GM12878 (cell line): ENCODE measurements around the gene WNT7A. TPM values are rescaled to one million over a fixed set of nuclear protein-coding genes. Genes with fewer than 3 reads are reported as not detected.

Source experiments
- ATAC-seq: fragments of 200-7000 bp; cut with Tn5 transposase; 3 replicates; pipeline ENCODE4 v1.9.1; 2020; ENCODE audit warnings: mild to moderate bottlenecking, moderate library complexity
- BruUV-seq: library from RNA; stranded (reverse); fragments of 400-500 nt; replicated peaks from 2 replicates; lab custom pipeline; 2021; lab: Mats Ljungman, UMichigan
- CTCF ChIA-PET: fragments of 300-600 bp; sonication (Branson Sonifier 250); formaldehyde crosslinking; extraction: SDS; loops from one replicate; lab custom pipeline; 2021; ENCODE audit warnings: inconsistent platforms; lab: Yijun Ruan, JAX
- POLR2A ChIA-PET: fragments of 350-600 bp; formaldehyde crosslinking; extraction: SDS; loops from one replicate; lab custom pipeline; 2021; ENCODE audit warnings: inconsistent platforms; lab: Charles Lee
- RAD21 ChIA-PET: fragments of 300-600 bp; sonication (Branson Sonifier 250); formaldehyde crosslinking; loops from one replicate; lab custom pipeline; 2023; ENCODE audit warnings: antibody characterized with exemption; ENCODE audit not compliant: unreplicated experiment; lab: Charles Lee
- SMC1A ChIA-PET: fragments of 300-600 bp; sonication (Branson Sonifier 250); formaldehyde crosslinking; loops from one replicate; lab custom pipeline; 2023; ENCODE audit not compliant: unreplicated experiment, uncharacterized antibody; lab: Charles Lee
- DNase-seq: peaks from one replicate; pipeline ENCODE4 v3.0.0-alpha.2; 2011; ENCODE audit warnings: low read depth, low spot score
- FAIRE-seq: peaks from 3 replicates; lab custom pipeline; 2011; peaks lifted over from hg19 to GRCh38; lab: Jason Lieb, UNC
- H2AFZ ChIP-seq: 2 replicates; pipeline ENCODE4 v1.6.0; 2011; ENCODE audit warnings: low read depth, low read length, control low read depth; ENCODE audit not compliant: control insufficient read depth
- H3K27ac ChIP-seq: 2 replicates; pipeline ENCODE4 v1.5.1; 2011; ENCODE audit warnings: control low read depth; ENCODE audit not compliant: control insufficient read depth, insufficient read depth
- H3K27me3 ChIP-seq, 2 experiments: replicated peaks in 1 of 2; 2 replicates each; pipeline versions ENCODE4 v1.6.0 to v1.6.1; 2011; ENCODE audit warnings: low read length in 1 of 2; ENCODE audit not compliant: control insufficient read depth in 2 of 2, insufficient read depth in 2 of 2
- H3K36me3 ChIP-seq, 2 experiments: 2 replicates each; pipeline ENCODE4 v1.5.1; 2011; ENCODE audit warnings: low read length in 1 of 2; ENCODE audit not compliant: control insufficient read depth in 2 of 2, insufficient read depth in 2 of 2
- H3K4me1 ChIP-seq: 2 replicates; pipeline ENCODE4 v1.6.1; 2011; ENCODE audit warnings: mild to moderate bottlenecking, low read length, moderate library complexity, mixed read lengths; ENCODE audit not compliant: control insufficient read depth, insufficient read depth
- H3K4me2 ChIP-seq: 2 replicates; pipeline ENCODE4 v1.6.0; 2011; ENCODE audit warnings: control low read depth; ENCODE audit not compliant: control insufficient read depth, insufficient read depth
- H3K4me3 ChIP-seq: fragments of 200-600 bp; sonication (generic); 2 replicates; pipeline ENCODE4 v1.5.1; 2016
- H3K79me2 ChIP-seq: 2 replicates; pipeline ENCODE4 v1.6.0; 2011; ENCODE audit warnings: low read length; ENCODE audit not compliant: control insufficient read depth, insufficient read depth
- H3K9ac ChIP-seq: 2 replicates; pipeline ENCODE4 v1.8.0; 2011; ENCODE audit warnings: low read length, control low read depth, mixed read lengths; ENCODE audit not compliant: control insufficient read depth, insufficient read depth
- H3K9me3 ChIP-seq: replicated peaks from 3 replicates; pipeline ENCODE4 v1.5.1; 2011; ENCODE audit warnings: mild to moderate bottlenecking, low read length; ENCODE audit not compliant: control insufficient read depth, insufficient read depth
- H4K20me1 ChIP-seq: 2 replicates; pipeline ENCODE4 v1.6.0; 2011; ENCODE audit not compliant: control insufficient read depth, insufficient read depth
- ASH2L ChIP-seq: fragments of 300-600, 200-600 bp; sonication (generic); IDR thresholded peaks from 2 replicates; pipeline ENCODE4 v1.6.1; 2017; ENCODE audit warnings: low read depth, mild to moderate bottlenecking, borderline replicate concordance
- CHD4 ChIP-seq: fragments of 200-600 bp; sonication (generic); IDR thresholded peaks from 2 replicates; pipeline ENCODE4 v1.6.1; 2016; ENCODE audit warnings: mild to moderate bottlenecking
- EED ChIP-seq: sonication (generic); IDR thresholded peaks from 2 replicates; pipeline ENCODE4 v1.6.1; 2016; ENCODE audit warnings: antibody characterized with exemption, low read depth
- FOXK2 ChIP-seq: fragments of 450-650 bp; IDR thresholded peaks from 2 replicates; pipeline ENCODE4 v1.6.1; 2017; ENCODE audit warnings: mild to moderate bottlenecking, moderate library complexity
- FOXM1 ChIP-seq: IDR thresholded peaks from 2 replicates; pipeline ENCODE4 v1.6.1; 2012; ENCODE audit warnings: low read depth, mild to moderate bottlenecking, inconsistent platforms, low read length, moderate library complexity
- HSF1 ChIP-seq: fragments of 150-350 bp; IDR thresholded peaks from 2 replicates; pipeline ENCODE4 v1.6.1; 2014; ENCODE audit warnings: mild to moderate bottlenecking, low read depth, low read length
- IRF4 ChIP-seq: IDR thresholded peaks from 2 replicates; pipeline ENCODE4 v1.6.1; 2011; ENCODE audit warnings: low read depth, low read length
- KDM1A ChIP-seq: fragments of 200-600 bp; sonication (generic); IDR thresholded peaks from 2 replicates; pipeline ENCODE4 v1.6.1; 2016; ENCODE audit warnings: borderline replicate concordance
- MYB ChIP-seq: fragments of 150-350 bp; IDR thresholded peaks from 2 replicates; pipeline ENCODE4 v1.6.1; 2014; ENCODE audit warnings: mild to moderate bottlenecking, low read depth, low read length, borderline replicate concordance
- NFYB ChIP-seq: IDR thresholded peaks from 2 replicates; pipeline ENCODE4 v1.6.1; 2011; ENCODE audit warnings: low read depth, mild to moderate bottlenecking, low read length, improper control_type of control experiment, moderate library complexity; ENCODE audit not compliant: insufficient read depth
- PBX3 ChIP-seq: IDR thresholded peaks from 2 replicates; pipeline ENCODE4 v1.6.1; 2011; ENCODE audit warnings: mild to moderate bottlenecking, low read depth, low read length, moderate library complexity; ENCODE audit not compliant: insufficient replicate concordance
- PKNOX1 ChIP-seq: fragments of 450-650 bp; IDR thresholded peaks from 2 replicates; pipeline ENCODE4 v1.6.1; 2016; ENCODE audit warnings: mild to moderate bottlenecking
- SREBF1 ChIP-seq: IDR thresholded peaks from 2 replicates; pipeline ENCODE4 v1.6.1; 2012; ENCODE audit warnings: mild to moderate bottlenecking, low read length
- STAT3 ChIP-seq: IDR thresholded peaks from 2 replicates; pipeline ENCODE4 v1.6.1; 2011; ENCODE audit warnings: low read depth, low read length, improper control_type of control experiment
- TBL1XR1 ChIP-seq: IDR thresholded peaks from 2 replicates; pipeline ENCODE4 v1.6.1; 2012; ENCODE audit warnings: low read depth, low read length, improper control_type of control experiment
- WRNIP1 ChIP-seq: IDR thresholded peaks from 2 replicates; pipeline ENCODE4 v1.6.1; 2011; ENCODE audit warnings: low read depth, low read length, improper control_type of control experiment, borderline replicate concordance
- ZNF217 ChIP-seq: fragments of 450-650 bp; IDR thresholded peaks from 2 replicates; pipeline ENCODE4 v1.6.1; 2017; ENCODE audit warnings: antibody characterized with exemption, mild to moderate bottlenecking
- WGBS: methylation state at CpG from one replicate; pipeline ENCODE4 v1.1.6; 2016; ENCODE audit warnings: low lambda C conversion rate; ENCODE audit not compliant: insufficient replicate concordance, insufficient coverage; ENCODE audit errors: missing lambda C conversion rate; 5-methylcytosine and 5-hydroxymethylcytosine counted together
- in situ Hi-C: fragments of 300-500 bp; cut with MboI; formaldehyde crosslinking; loops from 9 replicates; pipeline ENCODE4 v1.14.3; 2018; ENCODE audit warnings: mixed read lengths
- intact Hi-C: fragments of 100-400 bp; cut with micrococcal nuclease; formaldehyde crosslinking; loops from one replicate; pipeline ENCODE4 v1.14.2; 2022; ENCODE audit not compliant: unreplicated experiment
- polyA plus RNA-seq, 11 experiments: library from polyadenylated mRNA; depleted of rRNA in 4 of 11; unstranded in 6 of 11; stranded (reverse) in 5 of 11; fragments of >200 nt; fragmentation: Nextera tagmentation in 4 of 11; fragmentation: Illumina TruSeq in 1 of 11; extraction: Ambion mirVana in 4 of 11; extraction: Trizol in 1 of 11; gene quantifications; 1 replicate in 1 of 11; 2 replicates in 10 of 11; pipeline versions ENCODE4 v1.2.1 to v1.2.3, GENCODE V29; 2011 to 2016; ENCODE audit warnings: inconsistent platforms in 2 of 11, missing spikeins in 2 of 11, low read depth in 1 of 11
- total RNA-seq, 4 experiments: library from RNA; depleted of rRNA in 3 of 4; stranded (reverse); fragments of >200 nt in 3 of 4; fragmentation: Illumina TruSeq in 1 of 4; extraction: Trizol in 1 of 4; gene quantifications; 2 replicates each; pipeline versions ENCODE4 v1.2.1 to v1.2.3, GENCODE V29; 2013 to 2021

WNT7A gene
- total and polyA plus RNA-seq, 10 of the 15 experiments (the other 5 are each of a cell fraction or from before 2014, with no cell fraction given): 0.08 TPM; not detected in 9

- TF ChIP-seq STAT3 (no peak), KDM1A (no peak), ZNF217 (no peak)
Observed at GRCh38 chr3:13866041-13866965, 13.6 kb downstream of the WNT7A start (continued).

- Histone ChIP-seq H3K9me3 (no peaks in the 10 kb centered on the region), H3K27me3 (no peaks in the 10 kb centered on the region; a peak in 1 of 4 replicates), H3K4me1 (no peaks in the 10 kb centered on the region), H2AFZ (no peak overlapping the region), H4K20me1 (no peaks in the 10 kb centered on the region), H3K79me2 (no peaks in the 10 kb centered on the region), H3K4me3 (no peak overlapping the region), H3K4me2 (no peak overlapping the region), H3K27ac (no peak overlapping the region), H3K36me3 (no peaks in the 10 kb centered on the region), H3K9ac (no peak overlapping the region)
- intact Hi-C loops: no loop called here
- WGBS: 0% methylated on average over 7 of the region's 7 CpGs
- no peak for DNase-seq
- BruUV-seq: no TSS peak
- CTCF ChIA-PET: interaction anchor here (1.1 kb wide), 1 partner anchor 20 kb away, joined by 3 read pairs; no protein-coding TSS in a partner anchor
- ATAC-seq: no peak
- in situ Hi-C loops: no loop called here
- FAIRE-seq: no peak
- RAD21 ChIA-PET: no interaction called here
- SMC1A ChIA-PET: interaction anchor here (1.2 kb wide), 1 partner anchor 22 kb away, joined by 3 read pairs; no protein-coding TSS in a partner anchor
- POLR2A ChIA-PET: interaction anchor here (0.6 kb wide), 1 partner anchor 456 kb away, joined by 3 read pairs; no protein-coding TSS in a partner anchor
- no peak for TF ChIP-seq FOXK2
- no peak for TF ChIP-seq WRNIP1
- TF ChIP-seq TBL1XR1: no peak
- TF ChIP-seq SREBF1: no peak
- no peak for TF ChIP-seq NFYB
- no peak for TF ChIP-seq ASH2L
- TF ChIP-seq PKNOX1: no peak
- TF ChIP-seq CHD4: no peak
- TF ChIP-seq EED: no peak
- TF ChIP-seq HSF1: no peak
- no peak for TF ChIP-seq FOXM1
- no peak for TF ChIP-seq MYB
- no peak for TF ChIP-seq PBX3
- no peak for TF ChIP-seq IRF4
Observed at GRCh38 chr3:13865581-13865980, 14.3 kb downstream of the WNT7A start.
